ENCODE measurements around the gene ATXN1. TPM values are rescaled to one million over a fixed set of nuclear protein-coding genes. Genes with fewer than 3 reads are reported as not detected.
A peak's percentile ranks its signal among the peaks of the same experiment; 100 is the strongest.

ATXN1 gene
- polyA plus RNA-seq, 2 of the 4 experiments (the other 2 are of a cell fraction) = 2.9 to 8.3 TPM

DNA sequence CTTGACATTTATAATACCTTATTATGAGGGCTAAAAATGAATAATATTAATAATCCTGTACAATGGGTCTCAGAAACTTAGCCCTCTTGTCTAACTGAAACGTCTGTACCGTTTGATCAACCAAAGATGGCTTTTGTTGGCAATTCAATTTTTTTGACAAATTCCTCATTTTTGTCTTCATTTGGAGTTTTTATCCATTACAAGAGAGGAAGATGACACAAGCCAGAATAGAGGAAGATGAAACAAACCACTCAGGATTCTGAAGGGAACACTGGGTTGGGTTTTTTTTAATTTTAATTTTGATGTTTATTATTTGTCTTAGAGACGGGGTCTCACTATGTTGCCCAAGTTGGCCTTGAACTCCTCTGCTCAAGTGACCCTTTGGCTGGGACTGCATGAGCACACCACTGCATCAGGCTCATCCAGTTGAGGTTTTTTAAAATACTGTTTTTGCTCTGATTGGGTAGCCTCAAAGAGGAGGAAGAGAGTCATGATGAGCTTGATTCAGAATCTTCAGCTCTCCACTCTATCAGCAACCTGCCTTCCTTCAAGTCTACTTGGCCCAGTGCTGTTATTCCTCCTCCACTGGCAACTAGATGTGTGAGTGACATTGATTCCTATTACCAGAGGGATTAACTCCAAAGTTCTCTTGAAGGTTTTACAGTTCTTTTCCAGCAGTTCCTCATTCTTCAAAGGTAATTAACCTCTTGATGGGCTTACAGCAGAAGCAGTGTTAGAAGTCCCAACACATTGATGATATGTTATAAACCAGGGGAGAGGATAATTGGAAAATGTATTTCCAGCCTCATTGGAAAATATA is 71.3 kb downstream of the ATXN1 start:
- POLR2A ChIA-PET = interaction anchor here (0.6 to 1.3 kb wide), 3 partner anchors 9 to 72 kb away, joined by 3 to 4 read pairs (median 3); no protein-coding TSS in a partner anchor
- Histone ChIP-seq H3K4me1 (peaks cover 73% of the 10 kb centered on the region), H3K4me2 (peak overlapping the region; percentile 63), H3K27ac (peak overlapping the region; percentile 80 to 93), H3K4me3 (no peak overlapping the region), H3K9me3 (no peaks in the 10 kb centered on the region)
- FAIRE-seq (no peak), DNase-seq (ENCODE audit: low read depth in 1 of 2, low spot score in 1 of 2) (no peak), ATAC-seq (peak in 1 of 2 experiments; percentile 22; a peak in 2 of 6 replicates)
- 86% methylated on average over 3 of the region's 3 CpGs for WGBS (ENCODE audit: missing lambda C conversion rate)
- CTCF ChIA-PET = interaction anchor here (0.6 kb wide), 1 partner anchor 308 kb away, joined by 3 read pairs; no protein-coding TSS in a partner anchor
- TF ChIP-seq TP53 (CRISPR knock-in tag; IDR thresholded peaks at IDR 0.05) (no peak), PHF8 (IDR thresholded peaks at IDR 0.05; ENCODE audit: borderline replicate concordance, low read depth) (no peak), FOXS1 (CRISPR knock-in tag; IDR thresholded peaks at IDR 0.05) (no peak), TFCP2L1 (CRISPR knock-in tag; IDR thresholded peaks at IDR 0.05) (no peak), NPAS2 (CRISPR knock-in tag; IDR thresholded peaks at IDR 0.05; ENCODE audit: borderline replicate concordance) (no peak)

DNA sequence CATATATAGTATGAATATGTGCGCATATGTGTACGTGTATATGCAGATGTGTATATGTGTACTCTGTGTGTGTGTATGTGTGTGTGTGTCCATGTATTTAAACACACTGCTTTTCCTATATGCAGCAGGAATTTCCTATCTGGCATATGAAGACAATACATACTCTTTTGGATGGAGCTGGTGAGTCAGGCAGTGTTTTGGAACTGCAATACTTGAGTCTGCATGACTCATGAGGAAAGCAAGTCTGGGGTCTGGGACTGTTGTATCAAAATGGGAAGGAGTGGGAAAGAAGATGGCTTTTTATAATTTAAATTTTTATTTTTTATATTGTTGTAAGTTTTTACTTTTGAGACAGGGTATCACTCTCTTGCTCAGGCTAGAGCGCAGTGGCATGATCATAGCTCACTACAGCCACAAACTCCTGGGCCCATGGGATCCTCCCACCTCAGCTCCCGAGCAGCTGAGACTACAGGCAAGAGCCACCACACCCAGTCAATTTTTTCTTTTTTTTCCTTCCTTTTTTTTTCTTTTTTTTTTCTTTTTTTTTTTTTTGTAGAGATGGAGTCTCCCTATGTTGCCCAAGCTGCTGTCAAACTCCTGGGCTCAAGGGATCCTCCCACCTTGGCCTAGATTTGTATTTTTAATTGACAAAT is 72.2 kb downstream of the ATXN1 start:
- FAIRE-seq = no peak

DNA sequence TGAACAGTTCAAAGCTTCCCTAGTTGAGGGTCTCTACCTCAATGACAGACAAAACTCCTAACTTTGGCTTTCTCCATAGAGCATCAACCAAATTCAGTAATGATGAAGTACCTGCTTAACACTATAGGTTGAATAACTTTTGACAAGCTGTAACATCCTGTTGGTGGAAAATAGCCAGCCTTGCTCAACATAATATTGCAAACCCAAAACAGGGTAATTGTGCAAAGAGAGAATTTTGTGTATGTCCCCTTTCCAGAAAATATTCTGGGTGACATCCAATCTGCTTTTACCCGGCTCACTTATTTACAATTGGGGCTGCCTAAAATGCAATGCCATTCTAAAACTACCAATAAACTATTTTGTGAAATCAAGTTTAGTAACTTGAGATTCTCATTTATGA is 72.8 kb downstream of the ATXN1 start:
- POLR2A ChIA-PET = interaction anchor here (0.9 to 1.7 kb wide), 2 partner anchors 25 to 73 kb away, joined by 3 to 5 read pairs; partner anchors contain the start of gene ATXN1
- Histone ChIP-seq H3K27ac (peak overlapping the region; percentile 80 to 93), H3K9me3 (no peaks in the 10 kb centered on the region), H3K4me3 (no peak overlapping the region), H3K4me2 (peak overlapping the region; percentile 63), H3K4me1 (peaks cover 87% of the 10 kb centered on the region)
- no peak for DNase-seq (ENCODE audit: low read depth in 1 of 2, low spot score in 1 of 2)
- FAIRE-seq = no peak
- CTCF ChIA-PET = interaction anchor here (0.9 to 1.7 kb wide), 5 partner anchors 37 to 356 kb away, joined by 3 to 9 read pairs (median 3); partner anchors contain the start of gene ATXN1
- ATAC-seq = no peak
- WGBS (ENCODE audit: missing lambda C conversion rate) = 76% methylated on average over 1 of the region's 1 CpG
- TF ChIP-seq KDM5A (IDR thresholded peaks at IDR 0.05) = no peak
- TF ChIP-seq HOXB5 (CRISPR knock-in tag; IDR thresholded peaks at IDR 0.05) = no peak
- TF ChIP-seq CBX2 (IDR thresholded peaks at IDR 0.05; ENCODE audit: borderline replicate concordance, low read depth) = no peak
- TF ChIP-seq, protein P1, sequence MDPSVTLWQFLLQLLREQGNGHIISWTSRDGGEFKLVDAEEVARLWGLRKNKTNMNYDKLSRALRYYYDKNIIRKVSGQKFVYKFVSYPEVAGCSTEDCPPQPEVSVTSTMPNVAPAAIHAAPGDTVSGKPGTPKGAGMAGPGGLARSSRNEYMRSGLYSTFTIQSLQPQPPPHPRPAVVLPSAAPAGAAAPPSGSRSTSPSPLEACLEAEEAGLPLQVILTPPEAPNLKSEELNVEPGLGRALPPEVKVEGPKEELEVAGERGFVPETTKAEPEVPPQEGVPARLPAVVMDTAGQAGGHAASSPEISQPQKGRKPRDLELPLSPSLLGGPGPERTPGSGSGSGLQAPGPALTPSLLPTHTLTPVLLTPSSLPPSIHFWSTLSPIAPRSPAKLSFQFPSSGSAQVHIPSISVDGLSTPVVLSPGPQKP (IDR thresholded peaks at IDR 0.05; ENCODE audit: low read depth, low read length) = no peak
- no peak for TF ChIP-seq ESRRA (IDR thresholded peaks at IDR 0.05; ENCODE audit: borderline replicate concordance, low read length)
- TF ChIP-seq REST (IDR thresholded peaks at IDR 0.05) = no peak
- no peak for TF ChIP-seq EHMT2 (IDR thresholded peaks at IDR 0.05; ENCODE audit: low read depth)
- no peak for TF ChIP-seq RFX5 (IDR thresholded peaks at IDR 0.05)
- TF ChIP-seq ZNF302 (CRISPR knock-in tag; IDR thresholded peaks at IDR 0.05) = no peak
- TF ChIP-seq RAD21 (conservative IDR thresholded peaks at IDR 0.05 in 1 of 2, IDR thresholded peaks at IDR 0.05 in 1 of 2) = no peak
- TF ChIP-seq EHF (CRISPR knock-in tag; IDR thresholded peaks at IDR 0.05) = no peak
- TF ChIP-seq MAZ (IDR thresholded peaks at IDR 0.05; ENCODE audit: borderline replicate concordance, low read depth, low read length) = no peak
- TF ChIP-seq, protein P2, sequence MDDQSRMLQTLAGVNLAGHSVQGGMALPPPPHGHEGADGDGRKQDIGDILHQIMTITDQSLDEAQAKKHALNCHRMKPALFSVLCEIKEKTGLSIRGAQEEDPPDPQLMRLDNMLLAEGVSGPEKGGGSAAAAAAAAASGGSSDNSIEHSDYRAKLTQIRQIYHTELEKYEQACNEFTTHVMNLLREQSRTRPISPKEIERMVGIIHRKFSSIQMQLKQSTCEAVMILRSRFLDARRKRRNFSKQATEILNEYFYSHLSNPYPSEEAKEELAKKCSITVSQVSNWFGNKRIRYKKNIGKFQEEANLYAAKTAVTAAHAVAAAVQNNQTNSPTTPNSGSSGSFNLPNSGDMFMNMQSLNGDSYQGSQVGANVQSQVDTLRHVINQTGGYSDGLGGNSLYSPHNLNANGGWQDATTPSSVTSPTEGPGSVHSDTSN (IDR thresholded peaks at IDR 0.05) = no peak
- TF ChIP-seq, protein P3, sequence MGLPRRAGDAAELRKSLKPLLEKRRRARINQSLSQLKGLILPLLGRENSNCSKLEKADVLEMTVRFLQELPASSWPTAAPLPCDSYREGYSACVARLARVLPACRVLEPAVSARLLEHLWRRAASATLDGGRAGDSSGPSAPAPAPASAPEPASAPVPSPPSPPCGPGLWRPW (IDR thresholded peaks at IDR 0.05) = no peak
- TF ChIP-seq SREBF2 (IDR thresholded peaks at IDR 0.05) = no peak
- no peak for TF ChIP-seq KDM1A (IDR thresholded peaks at IDR 0.05; ENCODE audit: low read depth)
- TF ChIP-seq HOXA7 (CRISPR knock-in tag; IDR thresholded peaks at IDR 0.05) = no peak
- TF ChIP-seq FOSB (CRISPR knock-in tag; IDR thresholded peaks at IDR 0.05) = no peak
- no peak for TF ChIP-seq POLR2AphosphoS2 (conservative IDR thresholded peaks at IDR 0.05; ENCODE audit: low read length)

More for the DNA sequence above, 72.2 kb downstream of the ATXN1 start:
- H3K4me1 ChIP-seq = peaks cover 82% of the 10 kb centered on the region
- 70% methylated on average over 4 of the region's 4 CpGs for WGBS (ENCODE audit: missing lambda C conversion rate)
- peak overlapping the region; percentile 80 to 93 for H3K27ac ChIP-seq
- ChIA-PET CTCF (interaction anchor here (1.7 kb wide), 3 partner anchors 73 to 357 kb away, joined by 3 to 9 read pairs (median 4); partner anchors contain the start of gene ATXN1), POLR2A (interaction anchor here (0.6 to 1.7 kb wide), 3 partner anchors 61 to 73 kb away, joined by 3 to 6 read pairs (median 5); partner anchors contain the start of gene ATXN1)
- peak overlapping the region; percentile 63 for H3K4me2 ChIP-seq
- TF ChIP-seq JUNB (IDR thresholded peaks at IDR 0.05) = peak; percentile 65
- TF ChIP-seq FOSL2 (IDR thresholded peaks at IDR 0.05) = peak; percentile 65; the same call in 1 of the 2 replicates
- TF ChIP-seq FOSL2 (CRISPR knock-in tag; IDR thresholded peaks at IDR 0.05) = peak; percentile 87
- TF ChIP-seq SREBF2 (IDR thresholded peaks at IDR 0.05) = no peak
- H3K4me3 ChIP-seq = no peak overlapping the region
- DNase-seq (ENCODE audit: low read depth in 1 of 2, low spot score in 1 of 2) (peak in 1 of 2 experiments; percentile 68), ATAC-seq (peak; percentile 73 to 81)
- no peaks in the 10 kb centered on the region for H3K9me3 ChIP-seq
